Activated CD4-positive, alpha-beta T cell treated with anti-CD3 and anti-CD28 coated beads, Interleukin-10, Interleukin-2, amounts not matched to agents 100 ng/mL and 50 ng/mL, durations not matched to agents 16 hours and 8 hours (primary cell): Measurements from ENCODE around the gene MT4.

Experiments used
- DNase-seq: peaks from one replicate; pipeline ENCODE4 v3.0.0-alpha.2; 2020

The MT4 gene

GRCh38 chr16:56564793-56565477, at the start of gene MT4:
MT4 (plus strand) TSS chr16:56565073; CDS start chr16:56565129, 56 bp downstream.
- no peak for DNase-seq

- no peak for DNase-seq
These were observed 49.2 kb upstream of the MT4 start for GRCh38 chr16:56515665-56516064.

- no peak for DNase-seq
These were observed 47.7 kb upstream of the MT4 start for GRCh38 chr16:56517206-56517605.

- no peak for DNase-seq
These were observed 46.4 kb upstream of the MT4 start for GRCh38 chr16:56518425-56518824.

- DNase-seq = peak; percentile 93
These were observed 45.2 kb upstream of the MT4 start, which contains the start of gene BBS2 for GRCh38 chr16:56519459-56520250. BBS2 (minus strand) TSS chr16:56520024; CDS start chr16:56519862, 162 bp downstream.

GRCh38 chr16:56520251-56520577, 44.7 kb upstream of the MT4 start:
- no peak for DNase-seq

GRCh38 chr16:56525236-56525635, 39.6 kb upstream of the MT4 start:
- no peak for DNase-seq

GRCh38 chr16:56530872-56531271, 34.0 kb upstream of the MT4 start:
- DNase-seq = no peak

GRCh38 chr16:56532714-56533113, 32.2 kb upstream of the MT4 start:
- DNase-seq = no peak

GRCh38 chr16:56534847-56535383, 30.0 kb upstream of the MT4 start:
- no peak for DNase-seq

GRCh38 chr16:56538331-56538730, 26.5 kb upstream of the MT4 start:
- DNase-seq = no peak

- DNase-seq = no peak
These were observed 25.2 kb upstream of the MT4 start for GRCh38 chr16:56539656-56540055.

GRCh38 chr16:56542039-56542438, 22.8 kb upstream of the MT4 start:
- no peak for DNase-seq

GRCh38 chr16:56547120-56547948, 17.5 kb upstream of the MT4 start:
- no peak for DNase-seq

- DNase-seq = no peak
These were observed 16.8 kb upstream of the MT4 start for GRCh38 chr16:56547949-56548567.

- DNase-seq = no peak
These were observed 15.7 kb upstream of the MT4 start for GRCh38 chr16:56549161-56549560.

GRCh38 chr16:56549744-56550385, 15.0 kb upstream of the MT4 start:
- no peak for DNase-seq

- no peak for DNase-seq
These were observed 12.8 kb upstream of the MT4 start for GRCh38 chr16:56551796-56552738.

GRCh38 chr16:56554441-56554840, 10.4 kb upstream of the MT4 start:
- no peak for DNase-seq

- no peak for DNase-seq
These were observed 6.7 kb upstream of the MT4 start for GRCh38 chr16:56558024-56558747.
